Endothelial cell (in vitro differentiated cells): ENCODE data around the gene USP35. TPM values are rescaled to one million over a fixed set of nuclear protein-coding genes. Genes with fewer than 3 reads are reported as not detected.
A peak's percentile ranks its signal among the peaks of the same experiment; 100 is the strongest.

Source experiments
- DNase-seq: peaks from one replicate; pipeline ENCODE4 v3.0.0; 2021; ENCODE audit warnings: low spot score
- H3K27ac Mint-ChIP-seq: one replicate; pipeline ENCODE4 v1.8.0; 2021; ENCODE audit warnings: mixed read lengths, inconsistent platforms; ENCODE audit not compliant: unreplicated experiment
- H3K27me3 Mint-ChIP-seq: one replicate; pipeline ENCODE4 v1.8.0; 2021; ENCODE audit warnings: mild to moderate bottlenecking, moderate library complexity, mixed read lengths, inconsistent platforms; ENCODE audit not compliant: unreplicated experiment
- H3K36me3 Mint-ChIP-seq: one replicate; pipeline ENCODE4 v1.8.0; 2021; ENCODE audit warnings: mild to moderate bottlenecking, low read depth, mixed read lengths, inconsistent platforms; ENCODE audit not compliant: unreplicated experiment
- H3K4me1 Mint-ChIP-seq: one replicate; pipeline ENCODE4 v1.8.0; 2021; ENCODE audit warnings: mild to moderate bottlenecking, mixed read lengths, inconsistent platforms; ENCODE audit not compliant: unreplicated experiment
- H3K4me3 Mint-ChIP-seq: one replicate; pipeline ENCODE4 v1.8.0; 2021; ENCODE audit warnings: mild to moderate bottlenecking, mixed read lengths, inconsistent platforms; ENCODE audit not compliant: unreplicated experiment
- H3K9me3 Mint-ChIP-seq: one replicate; pipeline ENCODE4 v1.8.0; 2021; ENCODE audit warnings: mixed read lengths, inconsistent platforms; ENCODE audit not compliant: unreplicated experiment
- total RNA-seq: library from RNA; stranded (reverse); fragmentation: NEBNext Ultra II Directional; extraction: Animal tissue kit (Norgen Biotek cat#: 25700); gene quantifications from one replicate; pipeline ENCODE4 v1.2.1, GENCODE V29; 2021; ENCODE audit not compliant: unreplicated experiment
- TF ChIP-seq, protein P1 (sequence below): fragments of 200-600 bp; sonication (generic); IDR thresholded peaks from one replicate; pipeline ENCODE4 v1.5.0; 2021; ENCODE audit warnings: antibody characterized with exemption; ENCODE audit not compliant: unreplicated experiment

The USP35 gene
- total RNA-seq, 1 donor from 2014 or later, result 26.0 TPM

DNA sequence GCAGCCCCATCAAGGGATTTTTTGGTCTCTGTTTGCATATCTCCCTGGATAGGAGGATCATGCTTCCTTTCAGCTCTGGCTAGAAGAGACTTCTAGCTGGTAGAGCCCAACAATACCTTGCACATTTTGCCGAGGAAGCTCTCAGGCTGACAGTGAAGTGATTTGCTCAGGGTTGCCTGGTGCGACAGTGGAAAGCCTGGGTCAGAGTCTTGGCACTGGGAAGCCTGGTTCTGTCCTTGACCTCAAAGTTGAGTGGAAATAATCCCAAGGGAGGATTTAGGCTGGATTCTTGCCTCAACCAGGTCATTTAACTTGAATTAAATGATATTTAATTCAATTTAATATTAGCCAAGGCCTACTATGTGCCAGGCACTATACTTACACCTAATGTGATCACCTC lies 24.9 kb upstream of the USP35 start:
- H3K9me3 Mint-ChIP-seq, result no peaks in the 10 kb centered on the region
- H3K27ac Mint-ChIP-seq, result no peak overlapping the region
- TF ChIP-seq, protein P1, sequence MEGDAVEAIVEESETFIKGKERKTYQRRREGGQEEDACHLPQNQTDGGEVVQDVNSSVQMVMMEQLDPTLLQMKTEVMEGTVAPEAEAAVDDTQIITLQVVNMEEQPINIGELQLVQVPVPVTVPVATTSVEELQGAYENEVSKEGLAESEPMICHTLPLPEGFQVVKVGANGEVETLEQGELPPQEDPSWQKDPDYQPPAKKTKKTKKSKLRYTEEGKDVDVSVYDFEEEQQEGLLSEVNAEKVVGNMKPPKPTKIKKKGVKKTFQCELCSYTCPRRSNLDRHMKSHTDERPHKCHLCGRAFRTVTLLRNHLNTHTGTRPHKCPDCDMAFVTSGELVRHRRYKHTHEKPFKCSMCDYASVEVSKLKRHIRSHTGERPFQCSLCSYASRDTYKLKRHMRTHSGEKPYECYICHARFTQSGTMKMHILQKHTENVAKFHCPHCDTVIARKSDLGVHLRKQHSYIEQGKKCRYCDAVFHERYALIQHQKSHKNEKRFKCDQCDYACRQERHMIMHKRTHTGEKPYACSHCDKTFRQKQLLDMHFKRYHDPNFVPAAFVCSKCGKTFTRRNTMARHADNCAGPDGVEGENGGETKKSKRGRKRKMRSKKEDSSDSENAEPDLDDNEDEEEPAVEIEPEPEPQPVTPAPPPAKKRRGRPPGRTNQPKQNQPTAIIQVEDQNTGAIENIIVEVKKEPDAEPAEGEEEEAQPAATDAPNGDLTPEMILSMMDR, result no peak
- no peak for DNase-seq
- H3K27me3 Mint-ChIP-seq, result peaks cover 7% of the 10 kb centered on the region
- no peak overlapping the region for H3K4me3 Mint-ChIP-seq
- peaks cover 10% of the 10 kb centered on the region for H3K4me1 Mint-ChIP-seq
- no peaks in the 10 kb centered on the region for H3K36me3 Mint-ChIP-seq

DNA sequence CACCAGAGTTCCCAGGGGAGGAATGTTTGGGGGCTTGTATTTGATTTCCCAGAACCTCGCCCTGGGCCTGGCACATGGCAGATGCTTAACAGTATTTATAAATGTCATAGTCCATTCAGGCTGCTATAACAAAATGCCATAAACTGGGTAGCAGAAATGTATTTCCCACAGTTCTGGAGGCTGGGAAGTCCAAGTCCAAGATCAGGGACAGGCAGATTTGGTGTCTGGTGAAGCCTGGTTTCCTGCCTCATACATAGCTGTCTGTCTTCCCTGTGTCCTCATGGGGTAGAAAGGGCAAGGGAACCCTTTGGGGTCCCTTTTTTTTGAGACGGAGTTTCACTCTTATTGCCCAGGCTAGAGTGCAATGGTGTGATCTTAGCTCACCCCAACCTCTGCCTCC lies 24.2 kb upstream of the USP35 start:
- TF ChIP-seq, protein P1, result no peak
- Mint-ChIP-seq H3K4me3 (no peak overlapping the region), H3K4me1 (peaks cover 13% of the 10 kb centered on the region), H3K27me3 (peaks cover 7% of the 10 kb centered on the region), H3K36me3 (no peaks in the 10 kb centered on the region), H3K9me3 (no peaks in the 10 kb centered on the region), H3K27ac (no peak overlapping the region)
- DNase-seq, result no peak

DNA sequence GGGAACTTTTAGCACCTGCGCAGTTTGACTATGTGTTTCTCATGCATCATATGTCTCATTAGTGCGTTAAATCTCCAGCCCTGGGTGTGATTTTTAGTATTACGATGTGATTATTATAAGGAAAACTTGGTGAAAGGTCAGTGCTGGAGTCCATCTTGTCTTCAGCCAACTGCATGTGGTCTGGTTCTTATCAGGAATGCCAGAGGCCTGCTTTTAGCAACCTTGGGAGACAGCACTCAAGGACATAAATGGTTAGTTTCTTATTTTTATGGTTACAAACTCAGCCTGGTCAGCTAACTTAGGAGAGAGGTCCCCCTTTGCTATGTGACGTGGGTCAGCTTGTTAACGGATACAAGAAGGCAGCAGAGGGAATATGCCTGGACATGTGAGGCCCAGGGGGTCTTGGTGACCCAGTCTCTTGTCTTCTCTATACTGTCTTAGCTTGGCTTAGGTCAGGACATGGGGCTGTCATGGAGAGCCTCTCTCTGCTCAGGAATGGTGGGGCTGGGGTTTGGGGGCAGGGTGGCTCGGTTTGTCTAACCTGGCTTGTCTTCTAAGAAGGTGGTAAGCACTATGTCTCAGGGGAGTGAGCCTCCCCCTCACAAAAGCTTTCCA lies 21.8 kb upstream of the USP35 start:
- Mint-ChIP-seq H3K27me3 (peaks cover 3% of the 10 kb centered on the region), H3K27ac (no peak overlapping the region)

DNA sequence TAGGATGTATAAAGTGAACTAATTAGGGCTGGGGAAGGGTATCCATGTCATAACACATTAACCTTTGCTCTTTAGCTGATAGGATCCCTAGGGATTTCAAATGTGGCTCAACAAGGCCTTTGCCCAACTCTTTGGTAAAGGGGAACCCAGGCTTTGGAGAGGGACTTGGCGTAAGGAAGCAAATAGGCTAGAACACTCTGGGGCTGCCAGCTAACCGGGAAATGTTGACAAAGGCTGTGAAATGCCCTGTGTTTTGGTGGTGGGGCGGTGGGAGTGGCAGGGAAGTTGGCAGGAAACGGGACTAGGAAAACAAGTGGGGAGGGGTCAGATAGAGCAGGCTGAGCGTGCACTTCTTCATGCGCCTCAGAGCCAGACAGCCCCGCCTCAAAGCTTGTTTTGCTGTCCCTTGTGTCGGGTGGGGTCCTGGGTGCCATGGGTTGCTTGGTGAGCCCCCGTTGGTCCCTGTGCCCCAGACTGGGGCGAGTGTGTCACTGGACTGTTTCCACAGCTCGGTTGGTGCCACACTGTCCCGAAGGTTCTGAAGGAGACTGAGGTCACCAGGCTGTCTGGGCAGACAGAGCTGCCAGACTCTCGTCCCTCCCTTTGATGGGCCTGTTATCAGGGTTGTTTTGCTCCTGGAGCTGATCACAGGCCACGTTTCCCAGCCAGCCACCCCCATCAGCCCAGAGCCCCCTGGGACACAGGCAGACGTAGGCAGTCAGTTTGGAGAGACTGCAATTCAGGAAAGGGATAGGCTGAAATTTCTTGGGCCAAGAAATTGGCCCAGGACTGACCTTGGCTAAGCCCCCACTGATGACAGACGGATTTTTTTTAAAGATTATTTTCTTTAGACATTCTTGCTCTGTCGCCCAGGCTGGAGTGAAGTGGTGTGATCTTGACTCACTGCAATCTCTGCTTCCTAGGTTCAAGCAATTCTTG lies 19.9 kb upstream of the USP35 start:
- Mint-ChIP-seq H3K27ac (peak overlapping the region; percentile 74), H3K36me3 (peaks cover 24% of the 10 kb centered on the region)

More for the DNA sequence above, 21.8 kb upstream of the USP35 start:
- TF ChIP-seq, protein P1, result no peak
- H3K4me3 Mint-ChIP-seq, result no peak overlapping the region
- H3K9me3 Mint-ChIP-seq, result no peaks in the 10 kb centered on the region
- peaks cover 13% of the 10 kb centered on the region for H3K4me1 Mint-ChIP-seq
- DNase-seq, result no peak
- peaks cover 8% of the 10 kb centered on the region for H3K36me3 Mint-ChIP-seq

More for the DNA sequence above, 19.9 kb upstream of the USP35 start:
- TF ChIP-seq, protein P1, result no peak
- DNase-seq, result peak; percentile 19
- Mint-ChIP-seq H3K9me3 (no peaks in the 10 kb centered on the region), H3K27me3 (peaks cover 3% of the 10 kb centered on the region), H3K4me1 (peaks cover 13% of the 10 kb centered on the region), H3K4me3 (peak overlapping the region; percentile 24)
